NCI-H2196 treated with DMSO at 0.1 percent for 48 hours (cell line): ENCODE data around the gene ENPP1.

ENCODE experiments used
- DNase-seq: peaks from one replicate; lab custom pipeline; 2025; ENCODE audit not compliant: unreplicated experiment; lab: John Stamatoyannopoulos, UW

ENPP1 gene

GRCh38 chr6:131784561-131784960 is 23.3 kb upstream of the ENPP1 start:
- DNase-seq = no peak

DNA sequence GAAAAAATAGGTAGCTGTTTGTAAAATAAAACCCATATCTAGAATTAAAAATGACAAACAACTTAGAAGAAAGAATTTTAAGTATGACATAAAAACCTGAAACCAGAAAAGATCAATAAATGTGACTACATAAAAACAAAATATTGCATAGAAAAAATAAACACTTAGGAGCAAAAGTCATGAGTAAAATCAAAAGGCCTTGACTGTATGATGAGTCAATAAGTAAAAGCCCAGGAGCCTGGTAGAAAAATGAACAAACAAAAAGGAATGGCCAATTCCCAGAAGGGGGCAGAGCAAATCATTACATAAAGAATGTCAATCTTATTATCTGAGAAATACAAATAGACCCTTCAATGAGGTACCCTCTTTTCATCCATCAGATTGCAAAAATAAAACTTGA is 20.7 kb upstream of the ENPP1 start:
- no peak for DNase-seq

- DNase-seq = no peak
Measured at GRCh38 chr6:131787766-131788712, 19.8 kb upstream of the ENPP1 start.

GRCh38 chr6:131789219-131789618 is 18.6 kb upstream of the ENPP1 start:
- DNase-seq = no peak

DNA sequence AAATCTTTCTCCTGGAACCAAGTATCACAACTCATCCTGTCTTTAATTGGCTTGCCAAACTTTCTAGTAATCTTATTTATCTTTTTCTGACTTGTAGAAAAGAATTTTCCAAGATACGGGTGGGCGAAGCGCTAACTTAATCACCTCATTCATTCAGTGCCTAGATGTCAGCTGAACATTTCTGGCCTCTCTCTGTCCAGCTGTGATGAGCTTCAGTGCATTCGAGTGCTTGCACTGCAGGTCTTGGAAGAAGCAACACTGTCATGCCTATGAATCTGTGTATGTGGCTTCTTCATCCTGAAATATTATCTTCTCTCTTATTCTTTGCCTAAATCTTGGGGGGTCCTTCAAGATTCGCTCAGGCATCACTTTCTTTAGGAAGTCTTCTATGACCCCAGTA is 16.3 kb upstream of the ENPP1 start:
- DNase-seq = no peak

DNA sequence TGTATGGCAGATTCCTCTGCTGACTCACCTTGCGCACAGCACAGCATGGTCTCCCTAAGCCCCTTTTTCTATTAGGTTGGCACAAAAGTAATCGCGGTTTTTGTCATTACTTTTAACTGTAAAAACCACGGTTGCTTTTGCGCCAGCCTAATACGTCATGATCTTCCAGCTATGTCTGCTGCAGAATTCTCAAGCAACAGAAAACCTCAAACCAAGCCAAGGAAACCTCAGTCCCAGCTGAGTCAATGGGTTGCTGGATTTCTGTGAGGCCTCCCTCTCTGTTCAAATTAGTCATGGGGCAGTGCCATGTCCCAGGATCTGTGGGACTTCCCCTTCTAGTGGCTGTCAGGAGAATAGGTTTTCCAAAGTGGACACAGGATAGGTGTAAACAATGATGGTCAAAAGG is 15.7 kb upstream of the ENPP1 start:
- DNase-seq = no peak

DNA sequence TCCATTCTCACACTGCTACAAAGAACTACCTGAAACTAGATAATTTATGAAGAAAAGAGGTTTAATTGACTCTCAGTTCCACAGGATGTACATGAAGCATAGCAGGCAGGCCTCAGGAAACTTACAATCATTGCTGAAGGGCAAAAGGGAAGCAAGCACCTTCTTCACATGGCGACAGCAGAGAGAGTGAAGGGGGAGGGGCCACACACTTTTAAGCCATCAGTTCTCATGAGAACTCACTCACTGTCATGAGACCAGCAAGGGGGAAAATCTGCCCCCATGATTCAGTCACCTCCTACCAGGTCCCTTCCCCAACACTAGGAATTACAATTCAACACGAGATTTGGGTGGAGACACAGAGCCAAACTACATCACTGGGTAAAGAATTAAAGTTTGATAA is 12.5 kb upstream of the ENPP1 start:
- no peak for DNase-seq

GRCh38 chr6:131802347-131802746 is 5.5 kb upstream of the ENPP1 start:
- DNase-seq = no peak

DNA sequence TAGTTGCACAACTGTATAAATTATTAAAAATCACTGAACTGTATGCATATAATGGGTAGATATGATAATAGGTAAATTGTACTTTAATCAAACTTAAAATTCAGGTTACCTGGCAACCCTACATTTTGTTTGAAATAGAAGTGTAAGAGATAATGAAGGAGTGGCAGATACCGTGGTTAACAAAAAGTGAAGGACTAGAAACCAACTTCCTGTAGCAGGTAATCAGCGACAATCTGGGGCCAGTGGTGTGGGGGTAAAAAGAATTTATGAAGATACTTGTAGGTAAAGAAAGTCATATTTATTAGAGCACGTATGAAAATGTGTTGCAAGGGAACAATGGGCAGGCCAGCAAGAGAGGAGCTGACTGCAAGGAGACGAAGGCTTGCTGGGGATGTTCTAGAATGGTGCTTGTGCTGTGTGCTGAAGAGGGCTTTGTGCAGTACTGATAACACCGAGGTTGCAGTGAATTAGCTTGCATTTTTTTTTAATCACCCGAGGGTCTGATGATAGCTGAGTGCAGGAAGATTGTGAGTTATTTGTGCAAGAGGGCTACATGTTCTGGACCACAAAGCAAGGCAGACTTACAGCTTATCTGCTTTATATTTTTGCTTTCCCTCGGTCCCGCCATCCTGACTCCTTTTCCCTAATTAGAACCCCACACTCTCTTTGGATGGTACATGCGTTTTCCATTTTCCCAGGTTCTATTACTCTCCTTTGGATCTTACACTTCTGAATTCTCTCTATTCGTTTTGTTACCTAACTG is 4.6 kb upstream of the ENPP1 start:
- no peak for DNase-seq

GRCh38 chr6:131804131-131804530 is 3.7 kb upstream of the ENPP1 start:
- DNase-seq = no peak

DNA sequence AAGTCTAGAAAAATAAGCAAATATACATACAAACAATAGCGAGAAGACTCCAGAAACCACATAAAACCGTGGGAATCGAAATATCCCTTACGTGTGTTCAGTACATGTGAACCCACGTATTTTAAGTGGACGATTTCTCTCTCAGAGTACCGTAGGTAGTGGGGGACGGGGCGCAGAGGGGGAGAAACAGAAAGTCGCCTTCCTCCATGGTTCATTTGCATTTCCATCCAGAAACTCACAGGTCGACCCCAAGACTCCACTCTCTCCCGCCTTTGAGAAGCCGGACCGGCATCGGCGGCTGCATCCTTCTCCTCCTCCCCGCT is 538 bp upstream of the ENPP1 start:
- no peak for DNase-seq

DNA sequence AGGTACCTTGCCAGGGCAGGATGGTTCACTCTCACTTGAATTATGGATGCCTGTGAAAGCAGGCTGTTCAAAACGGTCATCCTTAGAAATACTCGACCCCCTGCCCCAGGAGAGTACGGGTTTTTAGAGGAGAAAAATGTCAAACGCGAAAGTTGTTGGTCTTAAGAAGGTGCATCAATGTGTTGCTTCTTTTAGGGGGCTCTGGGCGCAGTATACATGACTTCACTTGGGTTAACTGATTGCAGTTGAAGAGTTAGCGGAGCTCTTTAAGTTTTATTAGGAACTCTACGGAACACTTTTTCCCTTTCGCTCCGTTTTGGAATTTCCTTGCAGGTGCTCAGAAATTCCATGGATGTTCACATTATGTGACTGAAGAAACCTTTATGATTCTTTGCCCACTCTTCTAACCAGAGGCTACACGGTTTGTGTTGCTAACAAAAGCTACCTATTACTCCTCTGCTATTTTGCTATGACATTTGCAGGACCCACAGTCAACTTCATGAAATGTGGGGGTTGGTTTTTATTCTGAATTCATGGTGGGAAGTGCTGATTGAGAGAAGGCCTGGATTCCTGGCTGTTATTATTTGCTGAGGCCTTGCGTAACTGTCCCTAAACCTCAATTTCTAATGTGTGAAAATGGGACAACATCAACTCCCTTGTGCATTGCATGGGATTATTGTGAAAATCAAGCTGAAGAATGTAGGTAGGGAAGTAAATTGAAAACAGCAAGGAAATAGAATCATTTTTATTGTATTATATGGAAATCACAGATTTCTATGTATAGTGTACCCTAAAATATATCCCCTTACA is 845 bp downstream of the ENPP1 start:
- no peak for DNase-seq

- DNase-seq = no peak
Measured at GRCh38 chr6:131811500-131811899, 3.7 kb downstream of the ENPP1 start.

DNA sequence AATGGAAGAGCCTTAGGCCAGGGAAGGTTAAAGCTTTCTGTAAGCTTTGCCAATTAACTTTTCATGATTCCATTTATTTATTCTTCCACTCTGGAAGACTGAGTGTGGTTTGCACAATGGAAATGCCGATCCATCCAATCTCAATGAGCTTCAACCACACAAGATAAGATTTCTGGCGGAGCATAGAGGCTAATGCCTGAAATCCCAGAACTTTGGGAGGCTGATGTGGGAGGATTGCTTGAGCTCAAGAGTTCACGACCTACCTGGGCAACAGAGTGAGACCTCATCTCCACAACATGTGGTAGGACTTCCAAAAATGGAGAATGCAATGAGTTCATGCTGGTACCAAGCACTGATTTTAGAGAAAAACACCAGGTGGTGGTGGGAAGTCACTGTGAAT is 6.2 kb downstream of the ENPP1 start:
- no peak for DNase-seq

DNA sequence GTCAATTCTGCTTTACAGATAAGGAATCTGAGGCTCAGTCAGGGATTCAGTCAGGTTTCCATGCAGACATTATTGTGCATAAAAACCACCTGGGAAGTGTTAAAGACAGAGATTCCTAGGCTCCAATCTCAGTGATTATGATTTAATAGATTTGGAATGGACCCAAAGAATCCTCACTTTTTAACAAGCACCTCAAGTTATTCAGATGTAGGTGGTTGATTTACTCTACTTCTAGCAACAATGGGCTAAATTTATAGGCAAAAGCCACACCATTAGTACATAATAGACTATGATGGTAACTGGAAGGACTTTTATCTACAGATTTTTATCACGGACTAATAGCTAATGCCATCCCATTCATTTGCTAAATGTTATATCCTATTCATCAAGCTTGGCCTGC is 9.0 kb downstream of the ENPP1 start:
- DNase-seq = no peak

GRCh38 chr6:131819572-131820124 is 11.8 kb downstream of the ENPP1 start:
- DNase-seq = no peak

GRCh38 chr6:131821010-131821807 is 13.4 kb downstream of the ENPP1 start:
- no peak for DNase-seq

- no peak for DNase-seq
Measured at GRCh38 chr6:131822119-131822518, 14.3 kb downstream of the ENPP1 start.

- no peak for DNase-seq
Measured at GRCh38 chr6:131823276-131823902, 15.6 kb downstream of the ENPP1 start.

GRCh38 chr6:131825946-131826345 is 18.1 kb downstream of the ENPP1 start:
- no peak for DNase-seq
